Measurements from ENCODE around the gene PRR7. TPM values are rescaled to one million over a fixed set of nuclear protein-coding genes. Genes with fewer than 3 reads are reported as not detected.

The PRR7 gene
- total RNA-seq, 1 experiment from 2014 or later, result 23.2 TPM

DNA sequence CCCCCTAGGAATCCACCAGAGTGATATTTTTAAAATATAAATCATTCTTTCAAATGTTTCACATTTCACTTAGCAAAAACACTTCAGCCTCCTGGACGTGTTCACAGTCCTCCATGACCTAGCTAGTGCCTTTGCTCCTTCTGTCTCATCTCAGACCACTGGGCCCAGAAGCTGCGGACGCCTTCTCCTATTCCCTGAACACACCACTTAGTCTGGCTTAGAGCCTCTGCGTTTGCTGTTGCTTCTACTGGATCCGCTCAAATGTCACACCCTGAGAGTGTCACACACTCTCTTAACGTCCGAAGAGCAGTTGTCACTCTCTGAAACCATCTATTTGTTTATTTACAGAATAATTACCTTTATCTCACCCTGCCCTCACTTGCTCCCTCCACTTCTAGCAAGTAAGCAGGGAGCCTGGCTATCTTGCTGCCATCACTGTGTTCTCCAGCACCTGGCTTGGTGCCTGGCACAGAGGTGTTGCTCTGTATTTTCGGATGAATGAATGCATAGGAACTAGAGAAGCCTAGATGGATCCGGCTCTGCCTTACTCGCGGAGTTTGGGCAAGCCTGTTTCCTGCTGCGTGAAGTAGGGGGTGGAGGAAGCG, 21.3 kb upstream of the PRR7 start:
- ChIA-PET CTCF (interaction anchor here (0.6 to 14.3 kb wide), 8 partner anchors 9 to 600 kb away, joined by 3 to 134 read pairs (median 6); partner anchors contain the start of gene F12), POLR2A (interaction anchor here (0.6 to 12.5 kb wide), 16 partner anchors 8 to 157 kb away, joined by 3 to 217 read pairs (median 10); partner anchors contain the start of genes LMAN2, PDLIM7 and PRR7)
- TF ChIP-seq, protein P1, sequence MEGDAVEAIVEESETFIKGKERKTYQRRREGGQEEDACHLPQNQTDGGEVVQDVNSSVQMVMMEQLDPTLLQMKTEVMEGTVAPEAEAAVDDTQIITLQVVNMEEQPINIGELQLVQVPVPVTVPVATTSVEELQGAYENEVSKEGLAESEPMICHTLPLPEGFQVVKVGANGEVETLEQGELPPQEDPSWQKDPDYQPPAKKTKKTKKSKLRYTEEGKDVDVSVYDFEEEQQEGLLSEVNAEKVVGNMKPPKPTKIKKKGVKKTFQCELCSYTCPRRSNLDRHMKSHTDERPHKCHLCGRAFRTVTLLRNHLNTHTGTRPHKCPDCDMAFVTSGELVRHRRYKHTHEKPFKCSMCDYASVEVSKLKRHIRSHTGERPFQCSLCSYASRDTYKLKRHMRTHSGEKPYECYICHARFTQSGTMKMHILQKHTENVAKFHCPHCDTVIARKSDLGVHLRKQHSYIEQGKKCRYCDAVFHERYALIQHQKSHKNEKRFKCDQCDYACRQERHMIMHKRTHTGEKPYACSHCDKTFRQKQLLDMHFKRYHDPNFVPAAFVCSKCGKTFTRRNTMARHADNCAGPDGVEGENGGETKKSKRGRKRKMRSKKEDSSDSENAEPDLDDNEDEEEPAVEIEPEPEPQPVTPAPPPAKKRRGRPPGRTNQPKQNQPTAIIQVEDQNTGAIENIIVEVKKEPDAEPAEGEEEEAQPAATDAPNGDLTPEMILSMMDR (IDR thresholded peaks at IDR 0.05; ENCODE audit: unreplicated experiment), result no peak
- TSS peak; percentile 56 for BruUV-seq (replicated peaks)
- Mint-ChIP-seq H3K27me3 (ENCODE audit: insufficient read depth, unreplicated experiment) (no peaks in the 10 kb centered on the region), H3K4me3 (ENCODE audit: unreplicated experiment) (peak overlapping the region; percentile 89), H3K4me1 (ENCODE audit: insufficient read depth, unreplicated experiment) (peaks cover 16% of the 10 kb centered on the region), H3K9me3 (ENCODE audit: unreplicated experiment) (no peaks in the 10 kb centered on the region), H3K36me3 (ENCODE audit: insufficient read depth, unreplicated experiment) (peaks cover 37% of the 10 kb centered on the region), H3K27ac (ENCODE audit: low read depth, unreplicated experiment) (peak overlapping the region; percentile 99)
- intact Hi-C loops (cut with micrococcal nuclease), result no loop called here
- no peak for DNase-seq (ENCODE audit: unreplicated experiment)

DNA sequence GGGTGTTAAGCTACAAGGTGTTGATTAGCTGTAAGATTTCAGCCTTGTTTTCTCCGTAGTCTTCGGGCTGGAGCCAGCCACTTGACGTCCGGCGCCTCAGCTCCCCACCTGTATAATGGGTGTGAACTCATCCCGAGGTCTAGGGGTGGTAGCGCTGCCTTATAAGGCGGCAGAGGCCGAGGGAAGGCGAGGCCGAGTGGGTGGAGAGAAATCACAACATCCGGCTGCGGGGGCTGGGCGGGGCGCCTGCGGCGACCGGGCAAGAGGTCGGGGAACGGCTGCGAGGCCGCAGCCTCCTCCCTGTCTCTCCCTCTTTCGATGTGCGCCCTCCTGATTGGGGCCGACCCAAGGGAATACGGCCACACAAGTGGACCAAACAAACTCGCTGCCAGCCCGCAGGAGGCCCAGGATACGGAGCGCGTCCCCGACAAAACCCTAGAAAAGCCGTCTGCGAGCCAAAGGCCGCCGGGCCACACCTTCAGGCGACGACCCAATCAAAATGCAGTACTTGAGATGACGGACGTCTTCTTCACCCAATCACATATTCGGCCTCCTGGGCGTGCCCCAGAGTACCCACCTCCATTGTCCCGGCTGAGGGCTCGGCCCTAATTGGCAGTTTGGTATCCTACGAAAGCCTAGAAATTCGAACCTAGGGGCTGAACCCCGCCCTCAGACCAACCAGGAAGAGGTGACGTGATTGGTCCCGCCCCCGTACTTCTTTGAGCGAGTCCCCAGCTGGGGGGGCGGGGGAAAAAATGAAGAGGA, 20.6 kb upstream of the PRR7 start:
- no peaks in the 10 kb centered on the region for H3K27me3 Mint-ChIP-seq (ENCODE audit: insufficient read depth, unreplicated experiment)
- TF ChIP-seq, protein P1 (IDR thresholded peaks at IDR 0.05; ENCODE audit: unreplicated experiment), result no peak
- H3K9me3 Mint-ChIP-seq (ENCODE audit: unreplicated experiment), result no peaks in the 10 kb centered on the region
- DNase-seq (ENCODE audit: unreplicated experiment), result peak; percentile 100
- H3K27ac Mint-ChIP-seq (ENCODE audit: low read depth, unreplicated experiment), result peak overlapping the region; percentile 99
- ChIA-PET POLR2A (interaction anchor here (0.7 to 12.5 kb wide), 24 partner anchors 9 to 1037 kb away, joined by 3 to 217 read pairs (median 6); partner anchors contain the start of genes DDX41, HIGD2A, LMAN2 and NOP16), CTCF (interaction anchor here (0.6 to 14.3 kb wide), 7 partner anchors 9 to 601 kb away, joined by 3 to 134 read pairs (median 7); partner anchors contain the start of gene F12)
- peaks cover 44% of the 10 kb centered on the region for H3K36me3 Mint-ChIP-seq (ENCODE audit: insufficient read depth, unreplicated experiment)
- no TSS peak for BruUV-seq (replicated peaks)
- intact Hi-C loops (cut with micrococcal nuclease), result loop anchor here (1.0 kb wide), 4 partner anchors 21 to 36 kb away; no protein-coding TSS in a partner anchor
- H3K4me1 Mint-ChIP-seq (ENCODE audit: insufficient read depth, unreplicated experiment), result peaks cover 22% of the 10 kb centered on the region
- peak overlapping the region; percentile 89 for H3K4me3 Mint-ChIP-seq (ENCODE audit: unreplicated experiment)

DNA sequence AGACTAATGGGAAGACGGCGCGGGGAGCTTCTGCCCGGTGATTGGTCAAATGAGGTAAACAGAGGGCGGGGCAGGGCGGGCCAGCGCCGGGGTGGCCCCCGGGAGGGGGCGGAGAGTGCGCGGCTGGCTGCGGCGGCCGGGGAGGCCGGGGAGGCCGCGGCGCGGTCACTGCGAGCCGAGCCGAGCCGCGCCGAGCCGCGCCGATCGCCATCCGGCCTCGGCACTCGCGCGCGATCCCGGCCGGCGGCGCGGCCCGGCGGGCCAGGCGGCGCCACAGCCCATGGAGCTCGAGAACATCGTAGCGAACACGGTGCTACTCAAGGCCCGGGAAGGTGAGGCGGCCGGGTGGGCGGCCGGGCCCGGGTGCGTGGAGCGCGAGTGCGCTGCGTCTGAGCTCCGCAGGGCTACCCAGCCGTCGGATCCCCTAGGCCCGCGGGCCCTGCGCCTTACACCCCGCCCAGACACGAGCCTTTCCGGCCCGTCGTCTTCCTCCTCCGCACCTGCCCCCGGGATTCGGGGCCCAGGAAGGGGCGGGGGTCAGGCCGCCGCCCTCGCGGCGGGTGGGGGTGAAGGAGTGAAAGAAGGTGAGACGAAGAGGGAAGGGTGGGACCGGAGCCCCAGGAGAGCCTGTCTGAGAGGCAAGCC, 19.9 kb upstream of the PRR7 start, which contains the start of gene GRK6:
Gene GRK6, plus strand, starts transcription at position 111 of the 645 bp plus-strand sequence. Its CDS starts 170 bp downstream, at position 281.
- peak within 1 kb of the TSS; percentile 99 for H3K27ac Mint-ChIP-seq (ENCODE audit: low read depth, unreplicated experiment)
- DNase-seq (ENCODE audit: unreplicated experiment), result peak; percentile 68
- no peaks in the 10 kb centered on the region for H3K27me3 Mint-ChIP-seq (ENCODE audit: insufficient read depth, unreplicated experiment)
- H3K4me3 Mint-ChIP-seq (ENCODE audit: unreplicated experiment), result peak within 1 kb of the TSS; percentile 89
- peaks cover 44% of the 10 kb centered on the region for H3K36me3 Mint-ChIP-seq (ENCODE audit: insufficient read depth, unreplicated experiment)
- H3K4me1 Mint-ChIP-seq (ENCODE audit: insufficient read depth, unreplicated experiment), result peaks cover 25% of the 10 kb centered on the region
- no TSS peak for BruUV-seq (replicated peaks)
- no peaks in the 10 kb centered on the region for H3K9me3 Mint-ChIP-seq (ENCODE audit: unreplicated experiment)
- intact Hi-C loops (cut with micrococcal nuclease), result loop anchor here (1.0 kb wide), 4 partner anchors 21 to 36 kb away; no protein-coding TSS in a partner anchor
- ChIA-PET CTCF (interaction anchor here (0.7 to 14.3 kb wide), 7 partner anchors 18 to 314 kb away, joined by 3 to 134 read pairs (median 8); partner anchors contain the start of genes F12 and PRR7), POLR2A (interaction anchor here (0.7 to 12.5 kb wide), 24 partner anchors 9 to 1038 kb away, joined by 3 to 217 read pairs (median 6); partner anchors contain the start of genes DDX41, HIGD2A, LMAN2 and NOP16)
- TF ChIP-seq, protein P1 (IDR thresholded peaks at IDR 0.05; ENCODE audit: unreplicated experiment), result no peak
